Skeletal muscle tissue (tissue), 4 donors: ENCODE data around the gene TGFB1I1. TPM values are rescaled to one million over a fixed set of nuclear protein-coding genes. Genes with fewer than 3 reads are reported as not detected.
A peak's percentile ranks its signal among the peaks of the same experiment; 100 is the strongest.
"Not testable (repeated sequence)": the region's sequence is repeated elsewhere in the genome, so short reads cannot be mapped to it uniquely, and the experiment has no call there.

Experiments
- H3K27ac ChIP-seq: one replicate; pipeline ENCODE4 v1.7.0; 2013; ENCODE audit warnings: mild to moderate bottlenecking, low read depth, low read length, inconsistent platforms
- H3K27me3 ChIP-seq, 3 donors: one replicate each; pipeline ENCODE4 v1.7.0; 2013; ENCODE audit warnings: low read length in 3 of 3; ENCODE audit not compliant: control insufficient read depth in 3 of 3, insufficient read depth in 3 of 3
- H3K36me3 ChIP-seq, 3 donors: one replicate each; pipeline ENCODE4 v1.7.0; 2013; ENCODE audit warnings: low read length in 3 of 3; ENCODE audit not compliant: control insufficient read depth in 3 of 3, insufficient read depth in 3 of 3
- H3K4me1 ChIP-seq, 3 donors: one replicate each; pipeline ENCODE4 v1.7.0; 2013; ENCODE audit warnings: low read length in 3 of 3, mild to moderate bottlenecking in 3 of 3; ENCODE audit not compliant: control insufficient read depth in 3 of 3, insufficient read depth in 3 of 3
- H3K4me3 ChIP-seq, 3 donors: one replicate each; pipeline ENCODE4 v1.7.0; 2013; ENCODE audit warnings: low read length in 3 of 3
- H3K9ac ChIP-seq, 3 donors: one replicate each; pipeline ENCODE4 v1.7.0; 2013; ENCODE audit warnings: low read length in 3 of 3, mild to moderate bottlenecking in 3 of 3, moderate library complexity in 2 of 3, low read depth in 1 of 3
- H3K9me3 ChIP-seq, 3 donors: one replicate each; pipeline ENCODE4 v1.7.0; 2013; ENCODE audit warnings: low read length in 3 of 3; ENCODE audit not compliant: control insufficient read depth in 3 of 3
- total RNA-seq: library from RNA; depleted of rRNA; stranded (reverse); fragments of >200 nt; gene quantifications from one replicate; pipeline ENCODE4 v1.2.3, GENCODE V29; 2014
- donor health status: Osteomylitis.

Gene TGFB1I1
- total RNA-seq, 1 donor from 2014 or later, result 30.8 TPM

DNA sequence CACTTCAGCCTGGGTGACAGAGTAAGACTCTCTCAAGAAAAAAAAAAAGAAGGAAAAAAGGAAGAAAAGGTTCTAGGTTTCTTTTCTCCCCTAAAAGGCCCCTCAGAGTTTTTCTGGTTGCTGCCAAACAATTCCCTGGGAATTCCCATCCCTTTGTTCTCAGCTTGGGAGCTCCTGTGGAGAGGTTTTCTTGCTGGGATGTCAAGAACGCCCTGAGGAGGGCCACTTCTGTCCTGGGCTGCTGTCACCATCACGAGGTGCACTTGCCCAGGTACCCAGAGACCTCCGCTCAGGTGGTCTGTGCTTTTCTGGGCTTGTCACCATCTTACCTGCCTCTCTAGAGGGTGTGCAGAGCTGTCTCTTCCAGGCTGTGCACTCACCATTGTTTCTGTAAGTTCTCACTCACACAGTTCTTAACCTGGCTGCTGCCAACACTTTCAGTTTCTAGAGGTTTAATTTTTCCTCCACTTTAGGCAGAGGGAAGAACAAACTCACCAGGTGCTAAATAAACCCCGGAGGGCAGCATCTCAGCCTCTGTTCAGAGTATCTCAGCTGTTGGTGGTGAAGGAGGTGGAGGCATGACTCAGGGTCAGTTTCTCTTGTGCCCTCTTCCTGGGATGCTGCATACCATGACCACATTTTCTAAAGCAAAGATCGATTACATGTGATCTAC lies 41.4 kb upstream of the TGFB1I1 start:
- H3K27ac ChIP-seq, result peak overlapping the region; percentile 99
- peaks cover 43 to 59% (median 53%) of the 10 kb centered on the region in 3 donors for H3K4me1 ChIP-seq
- H3K4me3 ChIP-seq, result peak overlapping the region in 1 of 3 donors; percentile 5
- no peaks in the 10 kb centered on the region for H3K27me3 ChIP-seq
- peak overlapping the region; percentile 10 to 98 (median 50) for H3K9ac ChIP-seq
- H3K9me3 ChIP-seq, result no peaks in the 10 kb centered on the region
- peaks cover 7 to 14% (median 13%) of the 10 kb centered on the region in 3 donors for H3K36me3 ChIP-seq

DNA sequence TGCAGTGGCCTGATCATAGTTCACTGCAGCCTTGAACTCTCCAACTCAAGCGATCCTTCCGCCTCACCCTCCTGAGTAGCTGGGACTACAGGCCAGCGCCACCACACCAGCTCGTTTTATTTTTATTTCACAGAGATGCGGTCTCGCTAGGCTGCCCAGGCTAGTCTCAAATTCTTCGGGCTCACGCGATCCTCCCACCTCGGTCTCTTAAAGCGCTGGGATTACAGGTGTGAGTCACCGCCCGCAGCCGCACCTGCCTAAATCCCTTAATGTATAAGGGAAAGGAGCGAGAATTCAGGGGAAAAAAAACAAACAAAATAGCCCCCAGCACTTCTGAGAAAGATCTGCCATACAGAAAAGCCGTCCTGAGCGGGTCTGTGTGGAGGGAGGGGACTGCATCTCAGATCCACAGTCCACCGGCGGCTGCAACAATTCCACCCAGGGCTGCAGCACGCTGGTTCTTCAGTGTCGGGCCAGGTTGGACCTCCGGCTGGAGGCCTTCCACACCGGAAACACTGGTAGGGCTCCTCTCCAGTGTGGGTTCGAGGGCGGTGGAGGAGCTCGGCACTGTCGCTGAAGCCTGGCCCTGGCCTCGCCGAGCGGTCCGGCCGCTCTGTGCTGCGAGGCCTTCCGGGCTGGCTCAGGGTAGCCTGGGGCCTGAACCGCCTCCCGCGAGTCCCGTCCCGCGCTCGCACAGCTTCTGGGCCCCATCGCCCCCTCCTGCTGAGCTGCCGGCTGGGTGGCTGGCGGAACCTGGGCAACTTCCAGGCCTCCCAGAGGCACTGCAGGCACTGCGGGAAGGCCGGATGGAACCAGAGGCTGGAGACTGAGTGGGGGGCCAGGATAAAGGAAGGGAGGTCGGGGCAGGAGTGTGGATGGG lies 36.4 kb upstream of the TGFB1I1 start:
- H3K9ac ChIP-seq, result no peak overlapping the region
- H3K36me3 ChIP-seq, result peaks cover 0 to 7% (median 4%) of the 10 kb centered on the region in 3 donors
- no peak overlapping the region for H3K27ac ChIP-seq
- no peaks in the 10 kb centered on the region for H3K27me3 ChIP-seq
- no peak overlapping the region for H3K4me3 ChIP-seq
- H3K4me1 ChIP-seq, result peaks cover 24 to 33% (median 31%) of the 10 kb centered on the region in 3 donors
- H3K9me3 ChIP-seq, result no peaks in the 10 kb centered on the region

DNA sequence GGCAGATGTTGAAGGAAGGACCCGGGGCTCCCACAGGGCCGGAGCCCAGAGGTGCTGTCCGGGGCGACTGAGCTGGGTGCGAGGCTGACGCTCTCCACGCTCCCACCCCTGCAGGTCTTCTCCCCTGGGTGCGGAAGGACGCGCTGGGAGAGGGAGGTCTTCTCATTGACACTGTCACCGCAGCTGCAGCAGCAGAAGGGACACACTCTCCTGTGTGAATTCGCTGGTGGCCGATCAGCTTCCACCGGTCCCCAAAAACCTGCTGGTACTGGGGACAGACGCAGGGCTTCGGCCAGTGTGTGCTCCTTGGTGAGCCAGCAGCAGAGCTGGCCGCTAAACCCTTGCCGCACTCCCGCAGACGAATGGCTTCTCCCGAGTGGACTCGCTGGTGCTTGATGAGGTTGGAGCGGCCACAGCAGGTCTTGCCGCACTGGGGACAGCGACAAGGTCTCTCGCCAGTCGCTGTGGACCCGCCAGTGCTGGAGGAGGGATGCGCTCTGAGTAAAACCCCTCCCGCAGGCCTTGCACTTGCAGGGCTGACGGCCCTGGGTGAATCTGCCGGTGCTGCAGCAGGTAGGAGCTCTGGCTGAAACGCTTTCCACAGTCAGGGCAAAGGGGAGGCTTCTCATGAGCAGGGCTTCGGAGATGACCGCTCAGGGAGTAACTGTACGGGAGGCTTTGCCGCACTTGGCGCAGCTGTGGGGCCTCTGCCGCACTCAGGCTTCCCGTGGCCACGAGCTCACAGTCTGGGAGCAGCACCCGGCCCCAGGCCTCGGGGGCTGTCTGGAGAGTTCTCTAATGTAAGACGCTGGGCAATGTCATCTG lies 35.5 kb upstream of the TGFB1I1 start:
- no peaks in the 10 kb centered on the region for H3K27me3 ChIP-seq
- no peaks in the 10 kb centered on the region for H3K9me3 ChIP-seq
- H3K9ac ChIP-seq, result no peak overlapping the region
- H3K36me3 ChIP-seq, result peaks cover 0 to 7% (median 4%) of the 10 kb centered on the region in 3 donors
- H3K4me3 ChIP-seq, result no peak overlapping the region
- H3K27ac ChIP-seq, result no peak overlapping the region
- H3K4me1 ChIP-seq, result peaks cover 16 to 32% (median 26%) of the 10 kb centered on the region in 3 donors

DNA sequence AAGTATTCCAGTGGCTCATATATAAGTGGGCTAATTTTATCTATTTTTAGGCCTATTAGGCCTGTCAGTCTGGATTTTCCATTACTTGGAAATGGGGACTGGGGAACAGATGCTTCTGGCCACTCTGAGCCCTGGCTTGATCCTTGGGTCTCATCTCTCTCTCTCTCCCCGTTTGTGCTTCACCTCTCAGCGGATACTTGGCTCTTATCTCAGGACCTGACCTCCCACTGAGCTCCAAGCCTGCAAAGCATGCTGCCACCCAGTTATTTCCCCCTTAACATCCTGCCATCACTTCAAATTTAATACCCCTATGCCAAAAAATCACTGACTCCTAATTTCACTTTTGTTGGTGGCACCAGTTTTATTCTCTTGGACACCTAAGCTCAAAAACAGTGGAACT lies 33.5 kb upstream of the TGFB1I1 start:
- Histone ChIP-seq H3K9me3 (no peaks in the 10 kb centered on the region), H3K27me3 (no peaks in the 10 kb centered on the region), H3K36me3 (peaks cover 0 to 7% (median 4%) of the 10 kb centered on the region in 3 donors), H3K9ac (peak overlapping the region in 1 of 3 donors; percentile 33), H3K4me1 (peaks cover 9 to 29% (median 25%) of the 10 kb centered on the region in 3 donors), H3K27ac (peak overlapping the region; percentile 36), H3K4me3 (no peak overlapping the region)

DNA sequence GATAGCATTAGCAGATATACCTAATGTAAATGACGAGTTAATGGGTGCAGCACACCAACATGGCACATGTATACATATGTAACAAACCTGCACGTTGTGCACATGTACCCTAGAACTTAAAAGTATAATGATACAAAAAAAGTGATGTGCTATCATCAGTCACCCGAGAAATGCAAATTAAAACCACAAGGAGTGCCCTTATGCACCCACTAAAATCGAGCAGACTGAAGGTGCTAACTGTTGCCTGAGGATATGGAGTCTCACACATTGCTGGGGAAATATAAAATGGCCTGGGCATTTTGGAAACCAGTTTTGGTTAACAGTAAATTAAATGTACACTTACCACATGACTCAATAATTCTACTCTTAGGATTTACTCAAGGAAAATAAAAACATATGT lies 32.9 kb upstream of the TGFB1I1 start:
- not testable (repeated sequence) for H3K27ac ChIP-seq

DNA sequence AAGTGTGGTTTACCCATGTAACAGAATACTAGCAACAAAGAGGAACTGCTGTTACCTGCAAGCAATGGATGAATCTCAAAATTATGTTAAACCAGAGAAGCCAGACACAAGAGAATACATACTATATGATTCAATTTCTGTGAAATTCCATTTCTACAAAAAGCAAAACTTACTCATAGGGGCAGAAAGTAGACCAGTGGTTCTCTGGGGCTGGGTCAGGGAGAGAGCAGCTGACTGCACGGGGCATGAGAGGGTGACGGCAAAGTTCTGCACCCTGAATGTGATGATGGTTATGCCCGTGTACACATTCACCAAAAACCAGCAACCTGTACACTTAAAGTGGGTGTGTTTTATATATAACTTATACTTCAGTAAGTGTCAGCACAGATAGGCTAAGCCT lies 32.4 kb upstream of the TGFB1I1 start:
- H3K4me1 ChIP-seq, result peaks cover 7 to 21% (median 21%) of the 10 kb centered on the region in 3 donors
- H3K36me3 ChIP-seq, result peaks cover 0 to 7% (median 4%) of the 10 kb centered on the region in 3 donors
- H3K9ac ChIP-seq, result peak overlapping the region in 1 of 3 donors; percentile 28
- no peak overlapping the region for H3K27ac ChIP-seq
- H3K9me3 ChIP-seq, result no peaks in the 10 kb centered on the region
- H3K27me3 ChIP-seq, result no peaks in the 10 kb centered on the region
- H3K4me3 ChIP-seq, result no peak overlapping the region

More for the DNA sequence above, 32.9 kb upstream of the TGFB1I1 start:
- H3K9ac ChIP-seq, H3K9me3 ChIP-seq, H3K4me3 ChIP-seq, H3K36me3 ChIP-seq, H3K27me3 ChIP-seq: not testable (repeated sequence)
- H3K4me1 ChIP-seq, result peaks cover 7 to 22% (median 21%) of the 10 kb centered on the region in 3 donors

- peak overlapping the region in 1 of 3 donors; percentile 4 for H3K9ac ChIP-seq
Observed at GRCh38 chr16:31440516-31441184, 31.3 kb upstream of the TGFB1I1 start.

GRCh38 chr16:31441956-31442355 lies 30.0 kb upstream of the TGFB1I1 start:
- no peaks in the 10 kb centered on the region for H3K9me3 ChIP-seq

More at GRCh38 chr16:31440516-31441184, 31.3 kb upstream of the TGFB1I1 start:
- no peak overlapping the region for H3K4me3 ChIP-seq
- peak overlapping the region; percentile 70 for H3K27ac ChIP-seq
- peaks cover 0 to 7% (median 4%) of the 10 kb centered on the region in 3 donors for H3K36me3 ChIP-seq
- H3K9me3 ChIP-seq, result no peaks in the 10 kb centered on the region
- no peaks in the 10 kb centered on the region for H3K27me3 ChIP-seq
- H3K4me1 ChIP-seq, result peaks cover 7 to 21% (median 21%) of the 10 kb centered on the region in 3 donors

DNA sequence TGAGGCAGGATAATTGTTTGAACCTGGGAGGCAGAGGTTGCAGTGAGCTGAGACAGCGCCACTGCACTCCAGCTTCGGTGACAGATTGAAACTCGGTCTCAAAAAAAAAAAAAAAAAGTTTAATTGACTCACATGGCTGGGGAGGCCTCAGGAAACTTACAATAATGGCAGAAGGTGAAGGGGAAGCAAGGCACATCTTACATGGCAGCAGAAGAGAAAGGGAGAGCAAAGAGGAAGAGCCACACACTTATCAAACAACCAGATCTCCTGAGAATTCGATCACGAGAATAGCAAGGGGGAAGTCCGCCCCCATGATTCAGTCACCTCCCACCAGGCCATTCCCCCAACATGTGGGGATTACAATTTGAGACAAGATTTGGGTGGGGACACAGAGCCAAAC lies 26.0 kb upstream of the TGFB1I1 start:
- H3K36me3 ChIP-seq, H3K27ac ChIP-seq, H3K4me3 ChIP-seq, H3K27me3 ChIP-seq, H3K9me3 ChIP-seq, H3K9ac ChIP-seq: not testable (repeated sequence)
- H3K4me1 ChIP-seq, result peaks cover 3 to 14% (median 11%) of the 10 kb centered on the region in 3 donors

More at GRCh38 chr16:31441956-31442355, 30.0 kb upstream of the TGFB1I1 start:
- Histone ChIP-seq H3K4me3 (peak overlapping the region in 2 of 3 donors; percentile 89), H3K4me1 (peaks cover 7 to 21% (median 21%) of the 10 kb centered on the region in 3 donors), H3K9ac (peak overlapping the region in 2 of 3 donors; percentile 89 to 90), H3K27me3 (no peaks in the 10 kb centered on the region), H3K36me3 (no peaks in the 10 kb centered on the region), H3K27ac (peak overlapping the region; percentile 94)
